Omental fat pad (tissue), 4 donors: ENCODE results near the gene UNC119. TPM values are rescaled to one million over a fixed set of nuclear protein-coding genes. Genes with fewer than 3 reads are reported as not detected.

Experiments
- ATAC-seq: fragments of 150-250 bp; one replicate; pipeline ENCODE4 v1.9.1; 2016; ENCODE audit warnings: mild to moderate bottlenecking, moderate library complexity; ENCODE audit not compliant: low FRiP score
- DNase-seq: peaks from one replicate; pipeline ENCODE4 v3.0.0-alpha.2; 2019; ENCODE audit warnings: low spot score
- total RNA-seq, 4 donors: library from RNA; depleted of rRNA; stranded (reverse); fragments of >200 nt; gene quantifications; one replicate each; pipeline ENCODE4 v1.1.0, GENCODE V29; 2016
- TF ChIP-seq, protein P1 (sequence below), 3 donors: fragments of 450-650 bp; IDR thresholded peaks; one replicate each; pipeline ENCODE4 v1.5.1; 2016 to 2017; ENCODE audit warnings: antibody characterized with exemption in 3 of 3, mild to moderate bottlenecking in 3 of 3, moderate library complexity in 2 of 3

The UNC119 gene
- total RNA-seq, 4 donors from 2014 or later: 16.8 to 32.6 (median 24.6) TPM

GRCh38 chr17:28592260-28592659 lies 39.8 kb upstream of the UNC119 start:
- no peak for ATAC-seq
- TF ChIP-seq, protein P1, sequence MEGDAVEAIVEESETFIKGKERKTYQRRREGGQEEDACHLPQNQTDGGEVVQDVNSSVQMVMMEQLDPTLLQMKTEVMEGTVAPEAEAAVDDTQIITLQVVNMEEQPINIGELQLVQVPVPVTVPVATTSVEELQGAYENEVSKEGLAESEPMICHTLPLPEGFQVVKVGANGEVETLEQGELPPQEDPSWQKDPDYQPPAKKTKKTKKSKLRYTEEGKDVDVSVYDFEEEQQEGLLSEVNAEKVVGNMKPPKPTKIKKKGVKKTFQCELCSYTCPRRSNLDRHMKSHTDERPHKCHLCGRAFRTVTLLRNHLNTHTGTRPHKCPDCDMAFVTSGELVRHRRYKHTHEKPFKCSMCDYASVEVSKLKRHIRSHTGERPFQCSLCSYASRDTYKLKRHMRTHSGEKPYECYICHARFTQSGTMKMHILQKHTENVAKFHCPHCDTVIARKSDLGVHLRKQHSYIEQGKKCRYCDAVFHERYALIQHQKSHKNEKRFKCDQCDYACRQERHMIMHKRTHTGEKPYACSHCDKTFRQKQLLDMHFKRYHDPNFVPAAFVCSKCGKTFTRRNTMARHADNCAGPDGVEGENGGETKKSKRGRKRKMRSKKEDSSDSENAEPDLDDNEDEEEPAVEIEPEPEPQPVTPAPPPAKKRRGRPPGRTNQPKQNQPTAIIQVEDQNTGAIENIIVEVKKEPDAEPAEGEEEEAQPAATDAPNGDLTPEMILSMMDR (IDR thresholded peaks at IDR 0.05): no peak
- DNase-seq: no peak

DNA sequence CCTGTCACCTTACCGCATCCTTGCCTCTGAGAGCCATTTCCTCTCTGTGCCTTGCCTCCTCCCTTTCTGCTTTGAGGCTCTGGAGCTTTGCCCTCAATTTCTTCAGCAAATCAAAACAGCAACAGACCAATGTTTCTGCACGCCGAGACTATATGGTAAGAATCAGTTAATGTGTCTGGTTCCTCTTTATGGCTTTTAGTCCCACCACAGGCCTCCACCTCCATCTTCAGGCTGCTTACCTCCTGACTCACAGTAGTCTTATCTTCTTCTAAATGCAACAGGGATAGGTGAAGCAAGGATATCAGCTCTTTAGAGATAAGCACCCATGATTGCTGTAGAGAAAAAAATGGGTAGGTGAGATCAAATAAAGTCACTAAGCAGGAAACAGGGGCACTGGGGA lies 33.4 kb upstream of the UNC119 start:
- DNase-seq (no peak), ATAC-seq (no peak)
- TF ChIP-seq, protein P1 (IDR thresholded peaks at IDR 0.05): no peak

DNA sequence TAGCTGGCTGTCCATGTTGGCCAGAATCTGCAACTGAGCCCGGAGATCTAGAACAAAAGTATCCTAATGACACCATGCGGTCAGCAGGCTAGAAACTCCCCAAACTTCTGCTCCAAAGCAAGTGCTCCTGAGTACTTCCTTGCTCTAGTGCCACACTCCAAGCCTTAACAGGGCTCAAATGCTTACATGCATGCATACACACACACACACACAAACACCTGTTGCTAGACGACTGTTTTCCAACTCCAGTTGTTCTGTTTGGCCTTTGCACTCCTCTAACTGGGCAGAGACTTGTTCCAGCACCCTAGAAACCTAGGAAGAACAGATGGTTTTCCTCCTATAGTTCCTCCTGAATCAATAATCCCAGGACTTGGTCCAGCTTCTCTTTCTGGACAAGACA lies 32.0 kb upstream of the UNC119 start:
- TF ChIP-seq, protein P1 (IDR thresholded peaks at IDR 0.05): no peak
- ATAC-seq (no peak), DNase-seq (no peak)

- TF ChIP-seq, protein P1 (IDR thresholded peaks at IDR 0.05): no peak
- ATAC-seq (no peak), DNase-seq (no peak)
Observed at GRCh38 chr17:28582513-28582912, 30.1 kb upstream of the UNC119 start.

DNA sequence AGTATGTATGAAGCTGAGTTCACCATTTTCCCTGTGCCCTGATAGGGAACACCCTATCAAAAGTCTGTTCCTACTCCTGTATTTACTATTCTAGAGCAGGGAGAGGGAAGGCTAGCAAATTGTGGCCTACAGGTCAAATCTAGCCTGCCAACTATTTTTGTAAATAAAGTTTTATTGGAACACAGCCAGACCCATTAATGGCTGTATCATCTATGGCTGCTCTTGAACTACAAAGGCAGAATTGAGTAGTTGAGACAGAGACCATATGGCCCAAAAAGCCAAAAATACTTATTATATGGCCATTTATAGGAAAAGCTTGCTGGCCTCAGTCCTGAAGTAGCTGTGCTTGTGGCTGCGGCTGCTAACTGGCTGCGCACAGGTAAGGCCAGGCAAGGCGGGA lies 28.5 kb upstream of the UNC119 start:
- ATAC-seq (no peak), DNase-seq (no peak)
- TF ChIP-seq, protein P1 (IDR thresholded peaks at IDR 0.05): no peak

DNA sequence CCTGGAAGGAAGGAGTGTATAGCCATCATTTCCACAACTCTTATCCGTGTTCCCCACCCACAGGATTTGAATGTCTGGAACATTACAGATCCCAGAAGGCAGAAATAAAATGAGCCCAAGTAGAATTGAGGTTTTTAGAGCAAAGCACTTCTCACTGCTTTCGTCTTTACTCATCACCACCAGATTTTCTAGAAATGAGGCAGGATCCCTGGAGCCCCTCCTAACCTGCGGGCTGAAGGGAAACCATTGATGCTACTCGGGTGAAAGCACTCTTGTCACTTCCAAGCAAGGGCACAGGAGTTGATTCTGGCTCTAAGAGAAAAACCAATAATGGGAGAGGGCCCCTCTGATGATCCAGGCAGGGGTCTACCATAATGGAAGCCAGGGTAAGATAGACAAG lies 27.1 kb upstream of the UNC119 start:
- TF ChIP-seq, protein P1 (IDR thresholded peaks at IDR 0.05): no peak
- no peak for DNase-seq
- ATAC-seq: no peak

GRCh38 chr17:28578246-28579195 lies 26.1 kb upstream of the UNC119 start:
- DNase-seq (no peak), ATAC-seq (no peak)
- TF ChIP-seq, protein P1 (IDR thresholded peaks at IDR 0.05): no peak
